ENCODE data around the gene TOM1L2.

GRCh38 chr17:17905036-17905320 is 67.2 kb downstream of the TOM1L2 start:
- TF ChIP-seq, protein P1, sequence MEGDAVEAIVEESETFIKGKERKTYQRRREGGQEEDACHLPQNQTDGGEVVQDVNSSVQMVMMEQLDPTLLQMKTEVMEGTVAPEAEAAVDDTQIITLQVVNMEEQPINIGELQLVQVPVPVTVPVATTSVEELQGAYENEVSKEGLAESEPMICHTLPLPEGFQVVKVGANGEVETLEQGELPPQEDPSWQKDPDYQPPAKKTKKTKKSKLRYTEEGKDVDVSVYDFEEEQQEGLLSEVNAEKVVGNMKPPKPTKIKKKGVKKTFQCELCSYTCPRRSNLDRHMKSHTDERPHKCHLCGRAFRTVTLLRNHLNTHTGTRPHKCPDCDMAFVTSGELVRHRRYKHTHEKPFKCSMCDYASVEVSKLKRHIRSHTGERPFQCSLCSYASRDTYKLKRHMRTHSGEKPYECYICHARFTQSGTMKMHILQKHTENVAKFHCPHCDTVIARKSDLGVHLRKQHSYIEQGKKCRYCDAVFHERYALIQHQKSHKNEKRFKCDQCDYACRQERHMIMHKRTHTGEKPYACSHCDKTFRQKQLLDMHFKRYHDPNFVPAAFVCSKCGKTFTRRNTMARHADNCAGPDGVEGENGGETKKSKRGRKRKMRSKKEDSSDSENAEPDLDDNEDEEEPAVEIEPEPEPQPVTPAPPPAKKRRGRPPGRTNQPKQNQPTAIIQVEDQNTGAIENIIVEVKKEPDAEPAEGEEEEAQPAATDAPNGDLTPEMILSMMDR (IDR thresholded peaks at IDR 0.05; ENCODE audit: poor library complexity), result no peak
- TF ChIP-seq EZH2 (IDR thresholded peaks at IDR 0.05; ENCODE audit: borderline replicate concordance) (no peak), EZH2phosphoT487 (IDR thresholded peaks at IDR 0.05; ENCODE audit: low read depth, severe bottlenecking, unreplicated experiment) (no peak)
